Fibroblast of lung (primary cell): ENCODE results near the gene MPRIP.

Experiments
- CTCF ChIP-seq, 2 donors: IDR thresholded peaks in 1 of 2; conservative IDR thresholded peaks in 1 of 2; 1 replicate in 1 of 2; 2 replicates in 1 of 2; pipeline ENCODE4 v1.5.1; 2011 to 2012; ENCODE audit warnings: low read length in 2 of 2, control low read depth in 1 of 2, inconsistent platforms in 1 of 2, low read depth in 1 of 2, mild to moderate bottlenecking in 1 of 2
- EZH2 ChIP-seq: IDR thresholded peaks from 2 replicates; pipeline ENCODE4 v1.5.1; 2012; ENCODE audit warnings: low read length, control low read depth, mild to moderate bottlenecking; ENCODE audit errors: missing control alignments

GRCh38 chr17:17120701-17121100 lies 78.4 kb downstream of the MPRIP start:
- no peak for TF ChIP-seq EZH2
- peak in 1 of 2 donors; percentile 10 for TF ChIP-seq CTCF (conservative IDR thresholded peaks at IDR 0.05 in 1 of 2, IDR thresholded peaks at IDR 0.05 in 1 of 2; ENCODE audit: low read depth in 1 of 2, low read length in 2 of 2)
